HG03039 (cell line): Measurements from ENCODE around the gene TRIM71.
"Not testable (repeated sequence)": the region's sequence is repeated elsewhere in the genome, so short reads cannot be mapped to it uniquely, and the experiment has no call there.

Experiments used
- ATAC-seq: cut with Tn5 transposase; IDR thresholded peaks from one replicate; pipeline ENCODE4 v1.9.1; 2021; ENCODE audit warnings: mild to moderate bottlenecking, moderate library complexity; ENCODE audit not compliant: unreplicated experiment

Gene TRIM71

GRCh38 chr3:32922078-32922477 is 104.3 kb downstream of the TRIM71 start:
- ATAC-seq = no peak

- no peak for ATAC-seq
These were observed 112.4 kb downstream of the TRIM71 start for GRCh38 chr3:32930161-32930560.

- ATAC-seq = not testable (repeated sequence)
These were observed 113.5 kb downstream of the TRIM71 start for GRCh38 chr3:32931273-32931672.

- ATAC-seq = no peak
These were observed 116.4 kb downstream of the TRIM71 start for GRCh38 chr3:32934150-32934742.

GRCh38 chr3:32937331-32937730 is 119.5 kb downstream of the TRIM71 start:
- no peak for ATAC-seq

GRCh38 chr3:32939531-32940284 is 121.9 kb downstream of the TRIM71 start:
- ATAC-seq = not testable (repeated sequence)

GRCh38 chr3:32940726-32941125 is 122.9 kb downstream of the TRIM71 start:
- ATAC-seq = no peak

- ATAC-seq = no peak
These were observed 127.3 kb downstream of the TRIM71 start for GRCh38 chr3:32945136-32945535.

GRCh38 chr3:32945598-32945997 is 127.8 kb downstream of the TRIM71 start:
- ATAC-seq = not testable (repeated sequence)

GRCh38 chr3:32946973-32947788 is 129.4 kb downstream of the TRIM71 start:
- no peak for ATAC-seq
